ENCODE results near the gene ABCB11.
"Not testable (repeated sequence)": the region's sequence is repeated elsewhere in the genome, so short reads cannot be mapped to it uniquely, and the experiment has no call there.

DNA sequence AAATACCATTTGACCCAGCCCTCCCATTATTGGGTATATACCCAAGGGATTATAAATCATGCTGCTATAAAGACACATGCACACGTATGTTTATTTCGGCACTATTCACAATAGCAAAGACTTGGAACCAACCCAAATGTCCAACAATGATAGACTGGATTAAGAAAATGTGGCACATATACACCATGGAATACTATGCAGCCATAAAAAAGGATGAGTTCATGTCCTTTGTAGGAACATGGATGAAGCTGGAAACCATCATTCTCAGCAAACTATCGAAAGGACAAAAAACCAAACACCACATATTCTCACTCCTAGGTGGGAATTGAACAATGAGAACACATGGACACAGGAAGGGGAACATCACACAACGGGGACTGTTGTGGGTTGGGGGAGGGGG, 160.3 kb downstream of the ABCB11 start:
- TF ChIP-seq, protein P1, sequence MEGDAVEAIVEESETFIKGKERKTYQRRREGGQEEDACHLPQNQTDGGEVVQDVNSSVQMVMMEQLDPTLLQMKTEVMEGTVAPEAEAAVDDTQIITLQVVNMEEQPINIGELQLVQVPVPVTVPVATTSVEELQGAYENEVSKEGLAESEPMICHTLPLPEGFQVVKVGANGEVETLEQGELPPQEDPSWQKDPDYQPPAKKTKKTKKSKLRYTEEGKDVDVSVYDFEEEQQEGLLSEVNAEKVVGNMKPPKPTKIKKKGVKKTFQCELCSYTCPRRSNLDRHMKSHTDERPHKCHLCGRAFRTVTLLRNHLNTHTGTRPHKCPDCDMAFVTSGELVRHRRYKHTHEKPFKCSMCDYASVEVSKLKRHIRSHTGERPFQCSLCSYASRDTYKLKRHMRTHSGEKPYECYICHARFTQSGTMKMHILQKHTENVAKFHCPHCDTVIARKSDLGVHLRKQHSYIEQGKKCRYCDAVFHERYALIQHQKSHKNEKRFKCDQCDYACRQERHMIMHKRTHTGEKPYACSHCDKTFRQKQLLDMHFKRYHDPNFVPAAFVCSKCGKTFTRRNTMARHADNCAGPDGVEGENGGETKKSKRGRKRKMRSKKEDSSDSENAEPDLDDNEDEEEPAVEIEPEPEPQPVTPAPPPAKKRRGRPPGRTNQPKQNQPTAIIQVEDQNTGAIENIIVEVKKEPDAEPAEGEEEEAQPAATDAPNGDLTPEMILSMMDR (IDR thresholded peaks at IDR 0.05; ENCODE audit: extremely low read depth in 1 of 2, insufficient read depth in 1 of 2, low read depth in 1 of 2, low read length in 2 of 2): not testable (repeated sequence)
- not testable (repeated sequence) for TF ChIP-seq EZH2 (IDR thresholded peaks at IDR 0.05; ENCODE audit: borderline replicate concordance, low read depth, low read length, severe bottlenecking); POLR2A (IDR thresholded peaks at IDR 0.05; ENCODE audit: low read depth, low read length); JUN (IDR thresholded peaks at IDR 0.05; ENCODE audit: borderline replicate concordance, insufficient read depth, insufficient read length, low read depth)
- TF ChIP-seq, protein P2, sequence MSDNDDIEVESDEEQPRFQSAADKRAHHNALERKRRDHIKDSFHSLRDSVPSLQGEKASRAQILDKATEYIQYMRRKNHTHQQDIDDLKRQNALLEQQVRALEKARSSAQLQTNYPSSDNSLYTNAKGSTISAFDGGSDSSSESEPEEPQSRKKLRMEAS (IDR thresholded peaks at IDR 0.05; ENCODE audit: insufficient read depth, insufficient read length): not testable (repeated sequence)

Measured in endothelial cell of umbilical vein (primary cell).